Measurements from ENCODE around the gene LILRA6. TPM values are rescaled to one million over a fixed set of nuclear protein-coding genes. Genes with fewer than 3 reads are reported as not detected.
"Not testable (repeated sequence)": the region's sequence is repeated elsewhere in the genome, so short reads cannot be mapped to it uniquely, and the experiment has no call there.

The LILRA6 gene
- total RNA-seq (2022) (not detected in 2 replicates), Bru-seq, nascent RNA (not detected), BruChase-seq, experiment 1, labeled RNA remaining after a 6-hour chase (not detected), BruChase-seq, experiment 2, labeled RNA remaining after a 2-hour chase (not detected)
- long read RNA-seq: 0 reads

DNA sequence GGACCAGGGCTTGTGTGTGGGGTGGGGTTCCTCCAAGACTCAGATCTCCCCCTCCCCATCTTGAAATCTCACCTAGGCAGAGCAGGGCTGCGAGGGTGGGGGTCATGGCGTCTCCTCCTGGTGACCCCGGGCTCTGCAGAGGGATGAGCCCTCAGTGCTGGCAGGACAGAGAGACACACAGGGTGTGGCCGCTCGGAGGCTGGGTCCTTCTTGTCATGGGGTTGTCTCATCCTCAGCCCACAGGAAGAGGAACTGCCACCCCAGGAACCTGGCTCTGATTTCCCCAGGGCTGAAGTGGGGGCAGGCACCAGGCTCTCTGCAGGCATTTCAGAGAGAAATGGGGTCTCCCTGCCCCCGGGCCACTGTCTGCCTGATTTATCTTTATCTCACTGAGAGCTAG, at the start of gene LILRA6:
LILRA6 (minus strand) TSS at position 145 of the 400 bp plus-strand sequence.
- POLR2A ChIA-PET; H3K27ac Mint-ChIP-seq (ENCODE audit: low read depth, unreplicated experiment); intact Hi-C loops (cut with micrococcal nuclease); H3K36me3 Mint-ChIP-seq (ENCODE audit: insufficient read depth, unreplicated experiment); H3K4me1 Mint-ChIP-seq (ENCODE audit: insufficient read depth, unreplicated experiment); CTCF ChIA-PET; H3K9me3 Mint-ChIP-seq (ENCODE audit: unreplicated experiment); DNase-seq (ENCODE audit: unreplicated experiment); H3K4me3 Mint-ChIP-seq (ENCODE audit: unreplicated experiment); BruUV-seq (replicated peaks): not testable (repeated sequence)
- peaks cover 45% of the 10 kb centered on the region for H3K27me3 Mint-ChIP-seq (ENCODE audit: insufficient read depth, unreplicated experiment)

DNA sequence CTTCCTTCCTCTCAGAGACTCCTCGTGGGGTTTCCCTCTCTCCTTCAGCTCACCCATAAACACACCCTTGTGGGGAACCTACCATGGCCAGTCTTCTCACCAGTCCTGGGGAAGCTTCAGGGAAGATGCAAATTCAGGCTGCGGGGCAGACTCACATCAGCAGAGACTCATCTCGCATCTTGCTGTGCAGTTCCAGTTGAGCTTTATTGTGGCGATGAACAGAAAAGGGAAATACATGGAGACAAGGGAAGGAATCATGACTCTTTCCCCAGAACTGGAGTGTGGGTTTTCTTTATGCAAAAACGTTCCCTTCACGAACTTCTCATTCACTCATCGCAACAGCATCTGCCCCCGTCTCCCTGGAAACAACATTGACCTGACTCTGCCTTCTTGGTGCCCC, 46.6 kb upstream of the LILRA6 start:
- intact Hi-C loops (cut with micrococcal nuclease); CTCF ChIA-PET; H3K4me1 Mint-ChIP-seq (ENCODE audit: insufficient read depth, unreplicated experiment); BruUV-seq (replicated peaks); DNase-seq (ENCODE audit: unreplicated experiment); H3K27ac Mint-ChIP-seq (ENCODE audit: low read depth, unreplicated experiment); H3K9me3 Mint-ChIP-seq (ENCODE audit: unreplicated experiment); H3K4me3 Mint-ChIP-seq (ENCODE audit: unreplicated experiment); H3K36me3 Mint-ChIP-seq (ENCODE audit: insufficient read depth, unreplicated experiment); POLR2A ChIA-PET: not testable (repeated sequence)
- peaks cover 87% of the 10 kb centered on the region for H3K27me3 Mint-ChIP-seq (ENCODE audit: insufficient read depth, unreplicated experiment)

DNA sequence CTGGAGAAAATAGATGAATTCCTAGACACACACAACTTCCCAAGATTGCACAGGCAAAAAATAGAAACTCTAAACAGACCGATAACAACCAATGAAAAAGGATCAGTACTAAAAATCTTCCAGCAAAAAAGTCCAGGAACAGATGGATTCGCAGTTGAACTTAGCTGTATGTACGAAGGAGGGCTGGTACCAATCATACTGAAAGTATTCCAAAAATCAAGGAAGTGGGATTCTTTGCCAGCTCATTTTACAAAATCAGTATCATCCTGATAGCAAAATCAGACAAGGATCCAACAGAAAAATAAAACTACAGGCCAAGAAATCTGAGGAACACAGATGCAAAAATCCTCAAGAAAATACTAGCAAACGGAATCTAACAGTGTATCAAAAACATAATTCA, 44.9 kb upstream of the LILRA6 start:
- CTCF ChIA-PET: interaction anchor here (1.3 kb wide), 1 partner anchor 21 kb away, joined by 3 read pairs; no protein-coding TSS in a partner anchor
- POLR2A ChIA-PET: no interaction called here
- H3K27me3 Mint-ChIP-seq (ENCODE audit: insufficient read depth, unreplicated experiment): peaks cover 87% of the 10 kb centered on the region

DNA sequence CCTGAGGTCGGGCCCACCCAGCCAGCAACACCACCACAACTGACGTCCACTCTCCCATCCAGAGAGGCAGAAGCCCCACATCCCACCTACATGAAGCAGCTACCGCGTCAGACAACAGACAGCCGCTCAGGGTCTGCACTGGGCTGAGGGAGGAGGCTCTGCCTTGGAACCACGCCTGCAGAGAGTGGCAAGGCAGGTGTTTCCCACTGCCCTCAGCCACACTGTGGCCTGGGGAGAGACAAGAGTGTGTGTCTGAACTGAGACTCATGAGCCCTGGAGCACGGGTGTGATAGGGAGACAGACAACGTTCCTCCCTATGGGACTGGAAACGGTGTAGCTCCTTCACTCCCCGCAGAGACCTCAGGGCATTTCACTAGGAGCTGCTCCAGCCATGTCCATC, 43.7 kb upstream of the LILRA6 start:
- DNase-seq (ENCODE audit: unreplicated experiment); H3K27ac Mint-ChIP-seq (ENCODE audit: low read depth, unreplicated experiment): not testable (repeated sequence)
- peaks cover 90% of the 10 kb centered on the region for H3K27me3 Mint-ChIP-seq (ENCODE audit: insufficient read depth, unreplicated experiment)

More for the DNA sequence above, 44.9 kb upstream of the LILRA6 start:
- BruUV-seq (replicated peaks): no TSS peak
- TF ChIP-seq, protein P1, sequence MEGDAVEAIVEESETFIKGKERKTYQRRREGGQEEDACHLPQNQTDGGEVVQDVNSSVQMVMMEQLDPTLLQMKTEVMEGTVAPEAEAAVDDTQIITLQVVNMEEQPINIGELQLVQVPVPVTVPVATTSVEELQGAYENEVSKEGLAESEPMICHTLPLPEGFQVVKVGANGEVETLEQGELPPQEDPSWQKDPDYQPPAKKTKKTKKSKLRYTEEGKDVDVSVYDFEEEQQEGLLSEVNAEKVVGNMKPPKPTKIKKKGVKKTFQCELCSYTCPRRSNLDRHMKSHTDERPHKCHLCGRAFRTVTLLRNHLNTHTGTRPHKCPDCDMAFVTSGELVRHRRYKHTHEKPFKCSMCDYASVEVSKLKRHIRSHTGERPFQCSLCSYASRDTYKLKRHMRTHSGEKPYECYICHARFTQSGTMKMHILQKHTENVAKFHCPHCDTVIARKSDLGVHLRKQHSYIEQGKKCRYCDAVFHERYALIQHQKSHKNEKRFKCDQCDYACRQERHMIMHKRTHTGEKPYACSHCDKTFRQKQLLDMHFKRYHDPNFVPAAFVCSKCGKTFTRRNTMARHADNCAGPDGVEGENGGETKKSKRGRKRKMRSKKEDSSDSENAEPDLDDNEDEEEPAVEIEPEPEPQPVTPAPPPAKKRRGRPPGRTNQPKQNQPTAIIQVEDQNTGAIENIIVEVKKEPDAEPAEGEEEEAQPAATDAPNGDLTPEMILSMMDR (IDR thresholded peaks at IDR 0.05; ENCODE audit: unreplicated experiment): no peak
- intact Hi-C loops (cut with micrococcal nuclease): no loop called here
- no peak overlapping the region for H3K4me3 Mint-ChIP-seq (ENCODE audit: unreplicated experiment)
- H3K9me3 Mint-ChIP-seq (ENCODE audit: unreplicated experiment): no peaks in the 10 kb centered on the region
- DNase-seq (ENCODE audit: unreplicated experiment): no peak
- H3K36me3 Mint-ChIP-seq (ENCODE audit: insufficient read depth, unreplicated experiment): no peaks in the 10 kb centered on the region
- H3K4me1 Mint-ChIP-seq (ENCODE audit: insufficient read depth, unreplicated experiment): no peaks in the 10 kb centered on the region
- no peak overlapping the region for H3K27ac Mint-ChIP-seq (ENCODE audit: low read depth, unreplicated experiment)

DNA sequence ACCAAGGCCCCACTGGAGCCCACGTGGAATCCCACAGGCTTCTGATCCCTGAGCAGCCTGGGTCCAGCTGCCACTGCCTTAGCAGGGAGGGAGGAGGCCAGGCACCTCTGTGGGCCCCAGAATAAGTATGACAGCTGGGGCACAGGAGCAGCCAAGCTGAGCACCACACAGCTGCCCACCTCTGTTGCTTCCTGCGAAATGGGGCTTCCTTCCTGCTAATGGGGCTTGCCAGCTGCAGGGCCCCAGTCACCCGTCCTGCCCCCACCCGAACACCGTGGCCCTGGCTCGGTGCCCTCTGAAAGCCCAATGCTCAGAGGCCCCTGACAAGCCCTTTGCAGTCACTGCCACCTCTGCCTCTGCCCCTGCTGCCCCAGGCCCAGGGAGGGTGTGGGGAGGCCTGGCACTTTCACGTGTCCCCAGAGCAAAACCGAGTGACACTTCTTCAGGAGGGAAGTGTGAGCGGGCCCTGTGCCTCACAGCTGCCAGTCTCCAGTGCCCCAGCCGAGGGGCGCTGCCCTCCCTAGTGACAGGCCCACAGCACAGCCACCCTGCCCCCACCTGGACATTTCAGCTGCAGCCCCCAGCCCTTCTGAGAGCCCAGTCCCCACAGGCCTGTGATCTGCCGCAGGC, 43.0 kb upstream of the LILRA6 start:
- intact Hi-C loops (cut with micrococcal nuclease); H3K4me1 Mint-ChIP-seq (ENCODE audit: insufficient read depth, unreplicated experiment); H3K4me3 Mint-ChIP-seq (ENCODE audit: unreplicated experiment); H3K36me3 Mint-ChIP-seq (ENCODE audit: insufficient read depth, unreplicated experiment); BruUV-seq (replicated peaks); POLR2A ChIA-PET; DNase-seq (ENCODE audit: unreplicated experiment); H3K9me3 Mint-ChIP-seq (ENCODE audit: unreplicated experiment); CTCF ChIA-PET; H3K27ac Mint-ChIP-seq (ENCODE audit: low read depth, unreplicated experiment): not testable (repeated sequence)
- H3K27me3 Mint-ChIP-seq (ENCODE audit: insufficient read depth, unreplicated experiment): peaks cover 90% of the 10 kb centered on the region

More for the DNA sequence above, 43.7 kb upstream of the LILRA6 start:
- POLR2A ChIA-PET; H3K36me3 Mint-ChIP-seq (ENCODE audit: insufficient read depth, unreplicated experiment); H3K4me3 Mint-ChIP-seq (ENCODE audit: unreplicated experiment); CTCF ChIA-PET; BruUV-seq (replicated peaks); H3K9me3 Mint-ChIP-seq (ENCODE audit: unreplicated experiment); H3K4me1 Mint-ChIP-seq (ENCODE audit: insufficient read depth, unreplicated experiment); intact Hi-C loops (cut with micrococcal nuclease): not testable (repeated sequence)

DNA sequence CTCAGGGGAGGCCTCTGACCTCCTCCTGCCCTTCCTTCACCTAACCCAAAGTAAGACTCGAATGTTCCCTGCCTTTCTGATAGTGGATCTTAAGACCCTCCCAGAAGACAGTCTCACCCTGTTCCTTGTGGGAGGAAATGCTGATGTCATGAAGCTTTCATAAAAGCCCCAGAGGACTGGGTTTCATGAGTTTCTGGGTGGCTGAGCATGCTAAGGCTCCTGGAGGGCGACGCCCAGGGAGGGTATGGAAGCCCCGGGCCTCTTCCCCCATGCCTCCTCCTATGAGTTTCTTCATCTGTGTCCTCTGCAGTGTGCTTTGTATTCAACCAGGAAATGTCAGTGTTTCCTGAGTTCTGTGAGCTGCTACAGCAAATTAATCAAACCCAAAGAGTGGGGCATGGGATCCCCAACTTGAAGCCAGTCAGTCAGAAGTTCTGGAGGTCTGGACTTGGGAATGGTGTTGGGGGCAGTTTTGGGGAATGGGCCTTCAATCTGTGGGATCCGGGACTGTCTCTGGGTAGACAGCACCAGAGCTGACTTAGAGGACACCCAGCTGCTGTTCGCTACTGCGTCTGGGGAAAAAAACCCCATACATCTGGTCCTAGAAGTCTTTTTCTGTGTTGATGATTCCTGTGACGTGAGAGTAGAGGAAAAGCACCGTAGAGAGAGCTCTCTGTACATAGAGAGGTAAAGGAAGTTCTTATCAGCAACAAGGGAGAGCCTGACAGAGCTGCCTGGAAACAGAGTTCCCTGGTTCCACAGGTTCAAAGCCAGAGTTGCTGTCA, 40.3 kb upstream of the LILRA6 start:
- CTCF ChIA-PET: interaction anchor here (1.0 to 1.3 kb wide), 2 partner anchors 15 to 17 kb away, joined by 4 read pairs; no protein-coding TSS in a partner anchor
- H3K27me3 Mint-ChIP-seq (ENCODE audit: insufficient read depth, unreplicated experiment): peaks cover 84% of the 10 kb centered on the region
- no peaks in the 10 kb centered on the region for H3K9me3 Mint-ChIP-seq (ENCODE audit: unreplicated experiment)
- H3K4me3 Mint-ChIP-seq (ENCODE audit: unreplicated experiment): no peak overlapping the region
- no peak overlapping the region for H3K27ac Mint-ChIP-seq (ENCODE audit: low read depth, unreplicated experiment)
- POLR2A ChIA-PET: no interaction called here
- BruUV-seq (replicated peaks): no TSS peak
- intact Hi-C loops (cut with micrococcal nuclease): no loop called here
- TF ChIP-seq, protein P1 (IDR thresholded peaks at IDR 0.05; ENCODE audit: unreplicated experiment): no peak
- no peaks in the 10 kb centered on the region for H3K4me1 Mint-ChIP-seq (ENCODE audit: insufficient read depth, unreplicated experiment)
- no peak for DNase-seq (ENCODE audit: unreplicated experiment)
- no peaks in the 10 kb centered on the region for H3K36me3 Mint-ChIP-seq (ENCODE audit: insufficient read depth, unreplicated experiment)

DNA sequence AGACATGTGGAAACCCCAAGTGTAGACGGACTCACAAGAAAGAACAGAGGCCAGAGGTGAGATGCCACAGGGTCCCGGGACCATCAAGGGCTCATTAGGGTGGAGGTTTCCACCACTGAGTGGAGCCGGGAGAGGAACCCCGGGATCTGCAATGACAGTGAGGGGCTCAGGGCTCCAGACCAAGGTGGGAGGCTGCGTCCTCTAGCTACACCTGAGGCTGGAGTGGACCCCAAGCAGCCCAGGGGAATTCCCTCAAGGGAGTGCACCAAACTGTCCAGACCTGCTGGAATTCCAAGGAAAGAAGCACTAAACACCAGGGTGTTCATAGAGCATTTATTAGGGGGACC, 39.1 kb upstream of the LILRA6 start:
- H3K4me1 Mint-ChIP-seq (ENCODE audit: insufficient read depth, unreplicated experiment); H3K36me3 Mint-ChIP-seq (ENCODE audit: insufficient read depth, unreplicated experiment); BruUV-seq (replicated peaks); intact Hi-C loops (cut with micrococcal nuclease); DNase-seq (ENCODE audit: unreplicated experiment); H3K4me3 Mint-ChIP-seq (ENCODE audit: unreplicated experiment); POLR2A ChIA-PET; H3K27ac Mint-ChIP-seq (ENCODE audit: low read depth, unreplicated experiment); H3K9me3 Mint-ChIP-seq (ENCODE audit: unreplicated experiment): not testable (repeated sequence)
- CTCF ChIA-PET: interaction anchor here (1.3 kb wide), 1 partner anchor 14 kb away, joined by 4 read pairs; no protein-coding TSS in a partner anchor
- peaks cover 73% of the 10 kb centered on the region for H3K27me3 Mint-ChIP-seq (ENCODE audit: insufficient read depth, unreplicated experiment)

All from MCF 10A (cell line).